Suppressor macrophage (primary cell): ENCODE measurements around the gene HAGH.

Experiments used
- DNase-seq, 4 experiments: peaks; one replicate each; pipeline ENCODE4 v3.0.0-alpha.2; 2020 to 2022

HAGH gene

DNA sequence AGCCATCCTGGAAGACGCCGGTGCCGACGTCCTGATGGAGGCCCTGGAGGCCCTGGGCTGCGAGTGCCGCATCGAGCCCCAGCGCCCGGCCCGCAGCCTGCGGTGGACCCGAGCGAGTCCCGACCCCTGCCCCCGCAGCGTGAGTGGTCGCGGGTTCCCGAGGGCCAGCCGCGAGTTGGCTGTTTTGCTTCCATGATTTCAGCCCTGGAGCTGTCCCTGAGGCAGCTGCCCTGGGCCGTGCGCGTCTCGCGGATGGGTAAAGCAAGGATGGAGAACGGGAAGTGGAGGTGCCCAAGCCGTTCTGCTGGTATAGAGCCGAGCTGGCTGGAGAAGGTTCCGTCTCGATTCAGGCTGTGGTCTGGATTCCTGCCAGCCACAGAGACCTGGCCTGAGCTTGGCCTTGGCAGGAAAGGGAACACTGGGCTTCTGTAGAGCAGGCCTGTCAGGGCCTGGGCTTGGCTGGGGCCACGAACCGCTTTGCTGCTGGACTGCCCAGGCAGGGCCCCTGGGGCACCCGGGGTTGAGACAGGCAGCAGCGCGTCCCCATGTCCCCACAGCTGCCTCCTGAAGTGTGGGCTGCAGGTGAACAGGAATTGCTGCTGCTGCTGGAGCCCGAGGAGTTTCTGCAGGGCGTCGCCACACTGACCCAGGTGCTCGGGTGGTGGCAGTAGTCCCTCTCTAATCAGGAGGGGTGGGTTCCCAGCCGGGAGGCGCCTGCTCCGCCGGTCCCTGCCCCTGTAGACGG, 52.8 kb downstream of the HAGH start:
- peak; percentile 50 to 80 (median 68) for DNase-seq

GRCh38 chr16:1772908-1773702, 53.5 kb downstream of the HAGH start, which contains the start of gene MRPS34:
TSS of gene MRPS34 (minus strand) at chr16:1773134. CDS start at chr16:1773119, 15 bp downstream.
- peak; percentile 88 to 95 (median 92) for DNase-seq

DNA sequence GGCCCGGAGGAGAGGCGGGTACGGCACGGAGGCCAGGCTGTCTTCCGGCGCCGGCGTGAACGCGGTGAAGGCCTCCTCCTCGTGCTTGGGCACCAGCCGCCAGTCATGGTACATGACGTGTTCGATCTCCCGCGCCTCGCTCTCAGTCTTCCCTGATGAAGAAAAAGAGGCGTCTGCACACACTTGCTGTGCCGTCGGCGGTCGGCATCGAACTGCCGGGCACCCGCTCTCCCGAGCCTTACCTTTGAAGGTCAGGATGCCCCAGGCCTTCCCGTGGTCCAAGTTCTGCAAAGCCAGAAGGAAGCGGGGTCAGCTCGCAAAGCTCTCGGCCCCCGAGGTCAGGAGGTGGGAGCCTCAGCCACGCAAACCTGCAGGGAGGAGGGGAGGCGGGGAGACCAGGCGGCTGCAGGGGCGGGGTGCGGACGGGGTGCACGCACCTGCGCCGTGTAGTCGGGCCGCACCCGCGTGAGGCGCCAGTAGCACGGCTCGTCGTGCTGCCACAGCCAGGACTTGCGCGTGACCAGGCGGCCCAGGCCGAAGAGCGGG, 54.2 kb downstream of the HAGH start, which contains the start of gene EME2:
Gene EME2, plus strand, starts transcription at position 449 of the 546 bp plus-strand sequence. CDS start 418 bp downstream, outside the sequence.
- DNase-seq, result peak; percentile 1 to 61 (median 42)

DNA sequence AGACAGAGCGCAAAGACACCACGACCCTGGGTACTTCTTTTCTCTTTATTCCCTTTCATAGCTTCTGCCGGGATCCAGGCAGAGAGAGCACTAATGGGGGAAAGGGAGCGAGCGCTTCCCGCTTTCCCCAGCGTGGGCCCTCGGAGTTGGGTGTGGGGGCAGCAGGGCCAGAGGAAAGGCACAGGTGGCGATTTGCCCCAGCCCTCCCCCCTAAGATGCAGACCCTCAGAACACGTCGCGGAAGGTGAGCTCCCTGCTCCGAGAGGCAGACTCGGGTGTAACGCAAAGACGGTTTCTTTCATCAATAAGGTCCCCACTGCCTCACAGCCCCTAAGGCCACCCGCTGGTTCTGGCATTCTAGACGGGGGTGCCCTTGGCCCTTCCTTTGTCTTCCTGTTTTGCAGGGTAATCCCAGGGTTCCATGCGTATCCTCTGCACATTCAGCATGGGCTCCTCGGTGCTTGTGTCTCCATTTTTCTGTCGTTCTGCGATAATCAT, 54.7 kb downstream of the HAGH start:
- peak in 1 of 4 experiments; percentile 8 for DNase-seq

GRCh38 chr16:1771188-1771863, 55.3 kb downstream of the HAGH start, which contains the start of gene NME3:
TSS of gene NME3 (minus strand) at chr16:1771543. CDS start at chr16:1771534, 9 bp downstream.
- peak; percentile 73 to 91 (median 82) for DNase-seq

DNA sequence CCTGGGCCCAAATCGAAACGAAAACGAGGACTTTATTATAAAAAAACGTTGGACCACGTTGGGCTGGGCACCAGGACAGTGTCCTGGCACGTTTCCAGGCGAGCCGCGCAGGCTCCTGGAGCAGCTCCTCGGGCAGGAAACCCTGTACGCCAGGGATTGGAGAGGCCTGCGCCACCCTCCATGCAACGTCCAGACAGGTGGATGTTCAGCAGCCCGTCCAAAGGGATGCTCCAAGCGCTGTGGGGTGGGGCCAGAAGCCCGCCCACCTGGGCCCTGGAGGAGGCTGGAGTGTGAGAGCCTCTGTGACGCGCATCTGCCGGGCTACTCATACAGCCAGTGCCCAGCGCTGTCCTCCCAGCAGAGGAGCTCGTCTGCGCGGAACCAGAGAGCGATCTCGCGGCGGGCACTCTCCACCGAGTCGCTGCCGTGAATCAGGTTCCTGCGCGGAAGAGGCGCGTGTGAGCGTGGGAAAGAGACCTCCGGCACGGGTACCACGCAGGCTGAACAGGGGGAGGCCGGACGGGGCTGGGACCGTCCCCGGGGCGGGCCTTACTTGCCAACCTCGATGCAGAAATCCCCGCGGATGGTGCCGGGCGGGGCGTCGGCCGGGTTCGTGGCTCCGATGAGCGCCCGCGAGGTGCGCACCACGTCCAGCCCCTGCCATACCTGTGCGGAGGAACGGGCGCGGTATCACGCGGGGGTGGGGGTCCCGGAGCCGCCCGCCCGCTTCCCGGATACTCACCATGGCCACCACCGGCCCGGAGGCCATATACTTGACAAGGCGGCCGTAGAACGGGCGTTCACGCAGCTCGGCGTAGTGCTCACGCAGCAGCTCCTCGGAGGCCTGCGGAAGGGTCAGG, 56.1 kb downstream of the HAGH start:
- peak; percentile 6 to 50 (median 26) for DNase-seq

GRCh38 chr16:1769402-1770300, 57.0 kb downstream of the HAGH start:
- no peak for DNase-seq

- DNase-seq, result no peak
Observed at GRCh38 chr16:1768767-1769401, 57.7 kb downstream of the HAGH start.

DNA sequence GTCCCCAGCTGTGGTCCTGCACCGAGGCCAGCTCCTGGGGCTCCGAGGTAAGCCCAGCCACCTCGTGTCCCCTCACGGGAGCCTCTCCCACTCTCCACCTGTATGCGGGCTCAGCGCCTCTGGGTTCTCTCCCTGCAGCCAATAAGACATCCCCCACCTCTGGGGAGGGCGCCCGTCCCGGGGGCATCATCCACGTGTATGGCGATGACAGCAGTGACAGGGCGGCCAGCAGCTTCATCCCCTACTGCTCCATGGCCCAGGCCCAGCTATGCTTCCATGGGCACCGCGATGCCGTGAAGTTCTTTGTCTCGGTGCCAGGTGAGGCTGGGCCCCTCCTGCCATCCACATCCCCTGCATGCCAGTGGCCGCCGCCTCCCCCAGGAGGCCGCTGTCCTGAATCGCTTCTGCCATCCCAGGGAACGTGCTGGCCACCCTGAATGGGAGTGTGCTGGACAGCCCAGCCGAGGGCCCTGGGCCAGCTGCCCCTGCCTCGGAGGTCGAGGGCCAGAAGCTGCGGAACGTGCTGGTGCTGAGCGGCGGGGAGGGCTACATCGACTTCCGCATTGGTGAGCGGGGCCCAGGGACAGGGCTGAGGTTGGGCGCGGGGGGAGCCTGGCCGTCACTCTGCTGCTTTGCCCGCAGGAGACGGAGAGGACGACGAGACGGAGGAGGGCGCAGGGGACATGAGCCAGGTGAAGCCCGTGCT, 58.4 kb downstream of the HAGH start:
- DNase-seq, result no peak

DNA sequence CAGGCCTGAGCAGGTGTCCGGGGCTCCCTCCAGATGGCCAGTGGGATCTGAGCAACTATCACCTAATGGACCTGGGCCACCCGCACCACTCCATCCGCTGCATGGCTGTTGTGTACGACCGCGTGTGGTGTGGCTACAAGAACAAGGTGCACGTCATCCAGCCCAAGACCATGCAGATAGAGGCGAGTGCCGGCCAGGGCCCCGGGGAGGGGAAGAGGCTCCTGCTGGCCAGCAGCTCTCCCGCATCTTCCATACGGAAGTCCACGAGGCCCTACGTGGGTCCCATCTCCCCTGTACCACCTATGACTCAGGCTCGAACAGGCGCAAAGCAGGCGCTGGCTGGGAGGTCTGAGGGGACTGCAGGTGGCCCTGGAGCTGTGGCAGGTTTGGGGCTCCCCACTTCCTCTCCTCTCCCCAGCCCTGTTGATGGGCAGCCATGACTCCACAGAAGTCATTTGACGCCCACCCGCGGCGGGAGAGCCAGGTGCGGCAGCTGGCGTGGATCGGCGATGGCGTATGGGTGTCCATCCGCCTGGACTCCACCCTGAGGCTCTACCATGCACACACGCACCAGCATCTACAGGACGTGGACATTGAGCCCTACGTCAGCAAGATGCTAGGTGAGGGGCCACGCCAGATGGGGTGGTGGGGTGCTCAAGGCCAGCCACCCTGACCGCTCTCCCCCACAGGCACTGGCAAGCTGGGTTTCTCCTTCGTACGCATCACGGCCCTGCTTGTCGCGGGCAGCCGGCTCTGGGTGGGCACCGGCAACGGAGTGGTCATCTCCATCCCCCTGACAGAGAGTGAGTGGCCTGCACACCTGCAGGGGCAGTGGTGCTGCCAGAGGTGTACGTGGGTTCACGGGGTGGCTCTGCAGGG, 59.3 kb downstream of the HAGH start:
- no peak for DNase-seq

GRCh38 chr16:1766701-1767100, 59.9 kb downstream of the HAGH start:
- DNase-seq, result no peak

DNA sequence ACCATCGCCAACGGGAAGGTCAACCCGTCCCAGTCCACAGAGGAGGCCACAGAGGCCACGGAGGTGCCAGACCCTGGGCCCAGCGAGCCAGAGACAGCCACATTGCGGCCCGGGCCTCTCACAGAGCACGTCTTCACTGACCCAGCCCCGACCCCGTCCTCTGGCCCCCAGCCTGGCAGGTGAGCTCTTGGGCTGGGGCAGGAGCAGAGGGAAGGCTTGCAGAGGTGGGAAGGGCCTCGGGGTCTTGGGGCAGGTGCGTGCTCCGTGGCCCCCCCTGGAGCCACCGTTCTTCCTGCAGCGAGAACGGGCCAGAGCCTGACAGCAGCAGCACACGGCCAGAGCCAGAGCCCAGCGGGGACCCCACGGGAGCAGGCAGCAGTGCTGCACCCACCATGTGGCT, 60.4 kb downstream of the HAGH start:
- DNase-seq, result no peak

DNA sequence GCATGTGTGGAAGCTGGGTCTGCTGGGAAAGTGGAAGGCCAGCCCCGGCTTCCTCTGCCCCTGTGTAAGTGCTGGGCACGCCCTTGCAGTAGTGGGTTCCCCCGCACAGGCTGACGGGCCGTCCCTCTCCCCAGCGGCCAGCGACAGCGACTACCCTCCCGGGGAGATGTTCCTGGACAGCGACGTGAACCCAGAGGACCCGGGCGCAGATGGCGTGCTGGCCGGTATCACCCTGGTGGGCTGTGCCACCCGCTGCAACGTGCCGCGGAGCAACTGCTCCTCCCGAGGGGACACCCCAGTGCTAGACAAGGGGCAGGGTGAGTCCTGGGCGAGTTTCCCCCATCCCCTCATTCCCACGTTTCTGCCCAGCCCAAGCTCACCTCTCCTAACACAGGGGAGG, 60.8 kb downstream of the HAGH start:
- DNase-seq, result no peak

GRCh38 chr16:1764971-1765370, 61.7 kb downstream of the HAGH start:
- DNase-seq, result no peak

GRCh38 chr16:1763521-1764511, 62.8 kb downstream of the HAGH start:
- no peak for DNase-seq

DNA sequence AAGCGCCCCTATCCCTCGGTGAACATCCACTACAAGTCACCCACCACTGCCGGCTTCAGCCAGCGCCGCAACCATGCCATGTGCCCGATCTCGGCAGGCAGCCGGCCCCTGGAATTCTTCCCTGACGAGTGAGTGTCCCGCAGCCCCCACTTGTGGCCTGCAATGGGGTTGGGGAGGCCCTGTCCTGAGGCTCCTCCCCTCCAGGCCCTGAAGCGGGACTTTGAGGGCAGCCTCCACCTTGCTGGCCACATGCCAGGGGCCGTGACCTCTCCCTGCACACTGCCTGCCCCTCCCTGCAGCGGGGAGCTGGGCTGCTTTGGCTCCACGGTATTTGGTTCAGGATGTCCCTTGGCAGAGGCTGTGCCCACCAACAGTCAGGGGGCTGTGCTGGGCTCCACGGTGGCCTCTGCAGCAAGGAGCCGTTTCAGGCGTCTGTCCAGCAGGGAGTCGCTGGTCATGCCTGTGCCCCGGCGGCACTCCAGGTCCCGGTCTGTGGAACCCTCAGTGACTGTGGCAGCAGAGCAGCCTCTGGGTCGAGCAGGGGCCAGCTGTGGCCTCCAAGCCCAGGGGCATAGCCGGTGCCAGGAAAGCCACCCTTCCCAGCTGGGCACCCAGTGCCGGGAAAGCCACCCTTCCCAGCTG, 63.6 kb downstream of the HAGH start:
- no peak for DNase-seq
